AG10803 (cell line): ENCODE measurements around the gene TPRG1L.

Source experiments
- DNase-seq: peaks from one replicate; pipeline ENCODE4 v3.0.0; 2010; ENCODE audit warnings: low read depth
- H3K4me3 ChIP-seq: 2 replicates; pipeline ENCODE4 v1.5.1; 2011; ENCODE audit warnings: mild to moderate bottlenecking, low read length, control low read depth
- CTCF ChIP-seq: conservative IDR thresholded peaks from 2 replicates; pipeline ENCODE4 v1.5.1; 2011; ENCODE audit warnings: mild to moderate bottlenecking, low read length, control low read depth, inconsistent platforms

Gene TPRG1L

GRCh38 chr1:3674100-3675094, 49.6 kb downstream of the TPRG1L start:
- no peak for TF ChIP-seq CTCF
- H3K4me3 ChIP-seq, result no peak overlapping the region
- DNase-seq, result peak; percentile 5

- DNase-seq, result no peak
- H3K4me3 ChIP-seq, result no peak overlapping the region
- TF ChIP-seq CTCF, result no peak
These were observed 50.6 kb downstream of the TPRG1L start for GRCh38 chr1:3675436-3675835.

- H3K4me3 ChIP-seq, result no peak overlapping the region
- no peak for DNase-seq
- TF ChIP-seq CTCF, result no peak
These were observed 52.0 kb downstream of the TPRG1L start for GRCh38 chr1:3676581-3677470.

- no peak overlapping the region for H3K4me3 ChIP-seq
- no peak for DNase-seq
- no peak for TF ChIP-seq CTCF
These were observed 52.7 kb downstream of the TPRG1L start for GRCh38 chr1:3677484-3677883.

GRCh38 chr1:3678361-3679097, 53.7 kb downstream of the TPRG1L start:
- no peak overlapping the region for H3K4me3 ChIP-seq
- no peak for DNase-seq
- TF ChIP-seq CTCF, result no peak

GRCh38 chr1:3679098-3679555, 54.3 kb downstream of the TPRG1L start:
- TF ChIP-seq CTCF, result no peak
- no peak overlapping the region for H3K4me3 ChIP-seq
- DNase-seq, result no peak
